ENCODE data around the gene VPS54. TPM values are rescaled to one million over a fixed set of nuclear protein-coding genes. Genes with fewer than 3 reads are reported as not detected.
A peak's percentile ranks its signal among the peaks of the same experiment; 100 is the strongest.

VPS54 gene
- total and polyA plus RNA-seq, 9 of the 15 experiments (the other 6 are each of a cell fraction or from before 2014, with no cell fraction given) = 4.9 to 23.2 (median 13.2) TPM

- Histone ChIP-seq H3K4me2 (ENCODE audit: insufficient read depth, low read length) (no peak overlapping the region), H3K79me2 (ENCODE audit: control insufficient read depth, insufficient read depth, low read length) (peaks cover 94% of the 10 kb centered on the region), H3K4me1 (replicated peaks in 1 of 2; ENCODE audit: control insufficient read depth in 2 of 2, insufficient read depth in 2 of 2, low read length in 2 of 2) (peaks cover under 1 to 29% of the 10 kb centered on the region in 2 experiments), H3K9ac (ENCODE audit: insufficient read depth in 1 of 2, low read depth in 2 of 2, low read length in 2 of 2) (no peak overlapping the region), H3K27me3 (ENCODE audit: control insufficient read depth in 2 of 2, insufficient read depth in 2 of 2, low read length in 2 of 2) (no peaks in the 10 kb centered on the region), H3K4me3 (no peak overlapping the region), H3K9me1 (ENCODE audit: control insufficient read depth, insufficient read depth, low read length) (no peaks in the 10 kb centered on the region), H3K9me3 (replicated peaks; ENCODE audit: control insufficient read depth, insufficient read depth, low read depth, low read length) (no peaks in the 10 kb centered on the region), H4K20me1 (replicated peaks; ENCODE audit: control insufficient read depth, insufficient read depth, low read length) (peaks cover 15% of the 10 kb centered on the region; the same call in 1 of the 2 replicates), H3K36me3 (ENCODE audit: control insufficient read depth, insufficient read depth, low read length) (no peaks in the 10 kb centered on the region; the same call in 1 of the 3 replicates), H2AFZ (ENCODE audit: low read depth, low read length) (no peak overlapping the region), H3K27ac (ENCODE audit: extremely low read depth, low read depth, low read length) (no peak overlapping the region)
- intact Hi-C loops (cut with micrococcal nuclease) = loop anchor here (10.0 kb wide), 1 partner anchor 262 kb away; the partner anchor contains the start of genes MDH1 and WDPCP
- in situ Hi-C loops (cut with MboI) = no loop called here
- BruUV-seq (replicated peaks) = no TSS peak
- TF ChIP-seq NFIC (IDR thresholded peaks at IDR 0.05) (0 out of 2 replicates have a peak, but pooled peaks have one; percentile 7), ZNF239 (CRISPR knock-in tag; IDR thresholded peaks at IDR 0.05) (no peak)
- ATAC-seq (no peak), DNase-seq (ENCODE audit: extremely low read depth in 1 of 4, low spot score in 3 of 4) (no peak), FAIRE-seq (no peak)
- CTCF ChIA-PET (ENCODE audit: low intra/inter-chr PET ratio) = no interaction called here
- WGBS (ENCODE audit: insufficient coverage, low coverage, missing lambda C conversion rate) = 27% methylated on average over 1 of the region's 1 CpG
- POLR2A ChIA-PET = interaction anchor here (0.9 kb wide), 1 partner anchor 14 kb away, joined by 3 read pairs; no protein-coding TSS in a partner anchor
These were observed 172.7 kb downstream of the VPS54 start for GRCh38 chr2:63846487-63846886.

- ATAC-seq (no peak), FAIRE-seq (no peak), DNase-seq (ENCODE audit: extremely low read depth in 1 of 4, low spot score in 3 of 4) (no peak)
- intact Hi-C loops (cut with micrococcal nuclease) = loop anchor here (10.0 kb wide), 1 partner anchor 261 kb away; the partner anchor contains the start of genes MDH1 and WDPCP
- Histone ChIP-seq H3K4me2 (ENCODE audit: insufficient read depth, low read length) (no peak overlapping the region), H3K4me1 (replicated peaks in 1 of 2; ENCODE audit: control insufficient read depth in 2 of 2, insufficient read depth in 2 of 2, low read length in 2 of 2) (peaks cover 6 to 24% of the 10 kb centered on the region in 2 experiments), H3K4me3 (no peak overlapping the region), H3K27me3 (ENCODE audit: control insufficient read depth in 2 of 2, insufficient read depth in 2 of 2, low read length in 2 of 2) (no peaks in the 10 kb centered on the region), H4K20me1 (replicated peaks; ENCODE audit: control insufficient read depth, insufficient read depth, low read length) (peaks cover 15% of the 10 kb centered on the region; the same call in 1 of the 2 replicates), H3K9ac (ENCODE audit: insufficient read depth in 1 of 2, low read depth in 2 of 2, low read length in 2 of 2) (no peak overlapping the region), H3K9me3 (replicated peaks; ENCODE audit: control insufficient read depth, insufficient read depth, low read depth, low read length) (no peaks in the 10 kb centered on the region), H3K79me2 (ENCODE audit: control insufficient read depth, insufficient read depth, low read length) (peaks cover 94% of the 10 kb centered on the region), H3K27ac (ENCODE audit: extremely low read depth, low read depth, low read length) (no peak overlapping the region), H2AFZ (ENCODE audit: low read depth, low read length) (no peak overlapping the region), H3K9me1 (ENCODE audit: control insufficient read depth, insufficient read depth, low read length) (no peaks in the 10 kb centered on the region), H3K36me3 (ENCODE audit: control insufficient read depth, insufficient read depth, low read length) (no peaks in the 10 kb centered on the region; the same call in 1 of the 3 replicates)
- WGBS (ENCODE audit: insufficient coverage, low coverage, missing lambda C conversion rate) = 75% methylated on average over 3 of the region's 3 CpGs
- POLR2A ChIA-PET = interaction anchor here (0.8 to 0.9 kb wide), 2 partner anchors 14 to 19 kb away, joined by 3 read pairs; no protein-coding TSS in a partner anchor
- in situ Hi-C loops (cut with MboI) = no loop called here
- TF ChIP-seq KLF1 (tag; IDR thresholded peaks at IDR 0.05) = no peak
- no peak for TF ChIP-seq ZBTB43 (CRISPR knock-in tag; IDR thresholded peaks at IDR 0.05)
- no peak for TF ChIP-seq SRF (CRISPR knock-in tag; IDR thresholded peaks at IDR 0.05)
- no peak for TF ChIP-seq CHAMP1 (IDR thresholded peaks at IDR 0.05)
- TF ChIP-seq ZFP1 (CRISPR knock-in tag; IDR thresholded peaks at IDR 0.05) = no peak
- no peak for TF ChIP-seq E2F3 (CRISPR knock-in tag; IDR thresholded peaks at IDR 0.05)
- TF ChIP-seq NCOR1 (IDR thresholded peaks at IDR 0.05) = no peak
- no peak for TF ChIP-seq RCOR1 (IDR thresholded peaks at IDR 0.05; ENCODE audit: borderline replicate concordance in 1 of 2, low read depth in 2 of 2, low read length in 2 of 2)
- CTCF ChIA-PET (ENCODE audit: low intra/inter-chr PET ratio) = no interaction called here
- no TSS peak for BruUV-seq (replicated peaks)
These were observed 173.4 kb downstream of the VPS54 start for GRCh38 chr2:63845866-63846265.

Data from K562 (cell line).